GM18867 (cell line): Measurements from ENCODE around the gene UBR4.
"Not testable (repeated sequence)": the region's sequence is repeated elsewhere in the genome, so short reads cannot be mapped to it uniquely, and the experiment has no call there.

Experiments used
- ATAC-seq: cut with Tn5 transposase; IDR thresholded peaks from one replicate; pipeline ENCODE4 v1.9.1; 2021; ENCODE audit warnings: mild to moderate bottlenecking, moderate library complexity; ENCODE audit not compliant: unreplicated experiment

UBR4 gene

DNA sequence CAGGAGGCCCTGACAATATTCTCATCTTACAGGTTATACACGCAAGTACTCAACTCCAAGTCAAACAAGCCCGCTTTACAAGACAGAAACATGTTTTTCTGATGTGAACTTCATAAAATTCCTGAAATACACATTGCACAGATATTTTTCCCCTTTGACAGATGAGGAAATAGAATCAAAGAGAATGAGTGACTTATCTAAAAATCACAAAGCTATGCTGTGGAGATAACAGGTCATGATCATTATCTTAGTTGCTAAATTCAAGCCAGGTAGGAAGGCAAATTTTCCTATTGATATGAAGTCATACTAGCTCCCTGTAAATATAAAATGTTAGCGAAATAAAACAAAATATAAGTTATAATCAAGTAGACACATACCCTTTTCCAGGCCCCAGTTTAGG is 18.3 kb downstream of the UBR4 start:
- ATAC-seq = no peak

DNA sequence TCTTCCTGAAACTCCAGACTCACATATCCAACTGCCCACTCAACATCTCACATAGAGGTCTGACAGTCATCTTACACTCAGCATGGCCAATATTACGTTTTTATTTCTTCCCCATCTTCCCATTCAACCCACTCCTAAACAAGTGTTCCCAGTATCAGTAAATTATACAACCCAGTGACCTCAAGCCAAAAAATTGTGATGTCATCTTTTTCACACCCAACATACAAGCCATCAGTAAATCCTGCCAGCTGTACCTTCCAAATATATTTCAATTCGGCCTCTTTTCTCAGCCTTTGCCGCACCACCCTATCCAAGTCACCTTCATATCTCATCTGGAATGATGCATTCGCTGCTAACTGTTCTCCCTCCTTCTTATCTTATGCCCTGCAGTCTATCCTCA is 19.6 kb downstream of the UBR4 start:
- no peak for ATAC-seq

DNA sequence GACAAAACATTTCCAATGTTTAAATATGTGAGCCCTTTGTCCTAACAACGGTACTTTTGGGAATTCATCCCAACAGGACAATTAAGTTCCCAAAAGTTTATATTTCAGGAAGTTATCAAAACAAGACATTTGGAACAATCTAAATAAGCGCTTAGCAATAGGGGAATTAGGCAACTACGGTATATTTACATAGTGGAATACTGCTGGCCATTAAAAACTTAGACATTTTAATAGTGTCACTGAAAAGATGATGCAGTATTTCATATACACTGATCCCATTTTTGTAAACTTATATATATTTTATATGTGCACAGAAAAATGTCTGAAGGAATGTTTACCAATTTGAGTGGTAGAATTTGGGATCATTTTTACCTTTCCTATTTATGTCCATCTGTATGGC is 20.8 kb downstream of the UBR4 start:
- no peak for ATAC-seq

DNA sequence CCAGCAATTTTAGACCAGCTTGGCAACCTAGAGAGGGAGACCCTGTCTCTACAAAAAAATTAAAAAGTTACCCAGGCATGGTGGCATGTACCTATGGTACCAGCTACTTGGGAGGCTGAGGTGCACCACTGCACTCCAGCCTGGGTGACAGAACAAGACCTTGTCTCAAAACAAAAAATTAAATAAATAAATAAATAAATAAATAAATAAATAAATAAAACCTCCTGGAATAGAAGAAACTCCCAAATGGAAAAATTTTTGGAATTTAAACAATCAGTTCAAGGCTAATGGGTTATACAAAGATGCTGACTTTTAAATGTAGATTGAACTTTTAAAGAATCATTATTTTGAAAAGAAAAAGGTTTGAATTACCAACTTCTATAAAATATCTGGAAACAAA is 22.2 kb downstream of the UBR4 start:
- ATAC-seq = no peak

DNA sequence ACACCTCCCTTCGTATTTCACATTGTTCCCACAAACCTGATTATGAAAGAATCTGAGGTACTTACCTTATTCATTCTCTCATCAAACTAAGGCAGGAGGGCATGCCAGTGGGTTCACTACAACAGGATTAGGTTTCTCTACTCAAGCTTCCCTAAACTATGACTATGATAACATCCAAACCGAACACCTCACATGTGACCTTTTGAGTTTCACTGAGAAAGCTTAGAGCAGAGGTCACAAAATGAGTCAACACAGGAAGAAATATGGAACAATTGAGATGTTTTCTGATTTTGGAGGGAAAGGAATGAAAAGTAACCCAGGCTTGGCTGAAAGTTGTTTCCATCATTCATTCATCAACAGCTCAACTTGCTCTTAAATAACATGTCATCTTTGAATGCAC is 24.1 kb downstream of the UBR4 start:
- no peak for ATAC-seq

DNA sequence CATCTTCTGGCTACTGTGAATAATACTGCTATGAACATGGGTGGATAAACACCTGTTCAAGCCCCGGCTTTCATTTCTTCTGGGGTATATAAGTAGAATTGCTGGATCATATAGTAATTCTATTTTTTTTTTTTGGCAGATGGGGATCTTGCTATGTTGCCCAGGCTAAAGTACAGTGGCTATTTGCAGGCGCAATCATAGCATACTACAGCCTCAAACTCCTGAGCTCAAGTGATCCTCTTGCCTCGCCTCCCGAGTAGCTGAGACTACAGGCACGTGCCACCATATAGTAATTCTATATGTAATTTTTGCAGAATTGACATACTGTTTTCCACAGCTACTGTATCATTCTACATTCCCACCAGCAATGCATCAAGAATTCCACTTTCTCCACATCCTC is 27.8 kb downstream of the UBR4 start:
- no peak for ATAC-seq

DNA sequence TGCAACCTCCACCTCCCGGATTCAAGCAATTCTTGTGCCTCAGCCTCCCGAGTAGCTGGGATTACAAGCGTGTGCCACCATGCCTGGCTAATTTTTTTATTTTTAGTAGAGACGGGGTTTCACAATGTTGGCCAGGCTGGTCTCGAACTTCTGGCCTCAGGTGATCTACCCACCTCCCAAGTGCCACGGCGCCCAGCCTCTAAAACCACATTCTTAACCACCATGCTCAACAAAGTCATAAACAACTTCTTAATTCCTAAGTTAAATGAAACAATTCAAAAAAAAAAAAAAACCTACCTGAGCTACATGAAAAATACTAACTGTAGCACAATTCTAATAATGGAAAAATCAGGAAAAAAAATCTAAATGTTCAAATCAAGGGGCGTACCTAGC is 29.8 kb downstream of the UBR4 start:
- not testable (repeated sequence) for ATAC-seq

DNA sequence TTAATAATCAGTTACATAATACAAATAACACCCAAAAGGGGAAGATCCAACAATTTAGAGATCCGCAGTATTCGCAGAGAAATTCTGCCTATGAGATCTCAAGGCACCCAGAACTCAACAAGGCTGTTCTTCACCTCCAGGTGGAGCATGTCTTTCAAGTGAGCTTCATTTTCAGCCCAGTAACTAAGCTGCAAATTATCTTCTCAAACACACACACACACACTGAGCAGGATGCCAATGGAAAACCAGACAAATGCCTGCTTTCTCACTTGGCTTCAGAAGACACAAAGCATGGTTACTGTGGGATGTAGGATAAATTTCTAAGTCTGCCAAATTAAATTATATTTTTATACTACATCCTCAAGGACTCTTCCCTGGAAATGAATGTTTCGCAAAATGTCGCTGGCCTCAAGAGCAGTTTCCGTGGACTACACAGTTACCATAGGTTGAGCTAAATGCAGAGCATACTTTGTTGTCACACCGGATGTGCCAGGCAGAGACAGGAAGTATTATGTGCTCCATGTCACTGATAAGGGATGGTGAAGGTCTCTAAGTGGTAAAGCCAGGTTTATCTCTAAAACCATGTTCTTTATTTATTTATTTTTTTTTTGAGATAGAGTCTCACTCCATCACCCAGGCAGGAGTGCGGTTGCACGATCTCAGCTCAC is 30.3 kb downstream of the UBR4 start:
- ATAC-seq = no peak

DNA sequence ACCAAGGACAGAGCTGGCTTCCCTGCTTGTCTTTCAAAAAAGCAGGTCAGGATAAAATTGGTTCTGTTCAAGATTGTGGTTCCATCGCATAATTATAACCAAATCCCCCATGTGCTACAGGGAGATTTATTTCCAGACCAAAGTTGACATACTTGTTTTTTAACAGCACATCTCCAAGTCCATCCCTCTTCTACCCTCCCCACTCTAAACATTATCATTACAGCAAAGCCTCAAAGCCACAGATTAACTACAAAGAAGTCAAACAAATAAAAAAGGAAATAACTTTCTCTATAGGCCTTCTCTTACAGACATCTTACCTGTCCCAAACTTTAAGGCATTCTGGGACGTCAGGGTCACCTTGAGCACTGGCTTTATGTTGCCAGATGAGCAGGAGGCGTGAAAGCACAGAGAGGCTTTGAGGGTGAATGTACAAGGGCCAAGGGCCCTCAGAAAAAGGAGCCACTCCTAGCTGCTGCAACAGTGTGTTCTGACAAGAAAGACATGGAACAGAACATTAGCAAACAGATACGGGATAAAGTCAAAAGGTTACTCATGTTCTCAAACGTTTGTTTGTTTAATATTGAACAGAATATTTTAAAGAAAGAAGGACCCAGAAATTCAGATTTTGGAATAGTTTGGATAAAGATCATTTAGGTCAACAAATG is 31.2 kb downstream of the UBR4 start:
- ATAC-seq = no peak

DNA sequence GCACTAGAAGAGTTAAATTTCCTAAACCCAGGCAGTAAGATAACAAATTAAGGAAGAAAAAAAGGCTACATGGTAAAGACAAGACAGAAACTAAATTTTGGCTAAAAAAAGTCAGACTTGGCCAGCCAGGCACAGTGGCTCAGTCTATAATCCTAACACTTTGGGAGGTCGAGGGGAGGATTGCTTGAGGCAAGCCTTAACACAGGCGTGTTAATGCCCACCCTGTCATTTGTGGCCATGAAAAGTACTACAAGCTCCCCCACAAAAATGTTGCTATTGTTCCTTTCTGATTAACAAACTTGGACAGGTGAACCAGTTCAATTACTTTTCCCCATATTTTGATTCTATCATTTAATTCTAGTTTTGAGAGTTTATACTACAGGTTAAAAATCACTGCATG is 32.3 kb downstream of the UBR4 start:
- ATAC-seq = no peak

DNA sequence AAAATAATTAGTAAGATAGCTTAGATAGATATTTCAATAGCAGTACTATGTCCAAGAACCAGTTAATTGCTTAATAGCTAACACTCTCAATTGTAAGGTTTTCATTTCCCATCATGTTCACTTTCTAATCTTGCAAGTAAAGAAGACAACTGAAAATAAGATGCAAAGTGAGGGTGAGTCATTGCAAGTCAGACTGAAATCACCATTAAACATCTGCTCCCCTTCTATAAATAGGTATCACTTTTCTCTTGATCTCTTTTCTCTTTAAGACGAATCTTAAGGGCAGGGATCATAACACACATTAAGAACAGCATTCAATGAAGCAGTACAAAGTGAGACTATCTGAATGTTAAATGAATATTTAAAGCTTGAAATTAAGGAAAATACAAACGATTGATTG is 40.4 kb downstream of the UBR4 start:
- peak; percentile 64 for ATAC-seq

DNA sequence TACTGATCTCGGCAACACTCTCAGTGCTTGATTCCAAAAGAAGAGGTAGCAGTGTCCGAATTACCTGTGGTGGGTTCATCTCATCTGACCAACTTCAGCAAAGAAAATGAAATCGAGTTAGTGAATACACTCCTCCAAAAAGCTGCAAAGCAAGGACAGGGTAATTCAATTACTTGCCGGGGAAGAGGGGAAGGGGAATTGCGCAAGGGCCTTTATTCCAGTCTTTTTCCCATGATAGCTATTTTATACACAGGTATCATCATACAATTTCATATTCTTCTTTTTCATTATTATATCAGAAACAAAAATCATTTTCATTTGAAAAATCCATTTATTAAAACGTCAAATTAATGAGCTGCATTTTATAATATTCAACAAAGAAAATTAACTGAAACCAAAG is 42.9 kb downstream of the UBR4 start:
- ATAC-seq = no peak

DNA sequence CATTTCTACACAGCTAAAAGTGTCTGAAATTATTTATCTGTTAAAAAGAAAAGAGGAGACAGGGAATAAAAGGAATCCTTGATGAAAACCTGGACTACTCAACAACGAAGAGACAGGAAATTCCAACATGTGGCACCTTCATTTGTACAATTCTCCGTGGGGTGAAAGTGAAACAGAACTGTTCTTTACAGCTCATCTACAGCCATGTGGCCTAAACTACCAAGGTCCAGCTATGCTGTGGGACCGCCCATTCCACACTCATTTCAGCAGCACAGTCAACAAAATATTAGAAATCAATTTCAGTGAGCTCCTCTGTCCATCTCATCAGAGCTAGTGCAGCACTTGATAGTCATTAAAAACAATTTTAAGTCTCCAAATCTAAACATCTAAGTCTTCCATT is 44.0 kb downstream of the UBR4 start:
- ATAC-seq = no peak

DNA sequence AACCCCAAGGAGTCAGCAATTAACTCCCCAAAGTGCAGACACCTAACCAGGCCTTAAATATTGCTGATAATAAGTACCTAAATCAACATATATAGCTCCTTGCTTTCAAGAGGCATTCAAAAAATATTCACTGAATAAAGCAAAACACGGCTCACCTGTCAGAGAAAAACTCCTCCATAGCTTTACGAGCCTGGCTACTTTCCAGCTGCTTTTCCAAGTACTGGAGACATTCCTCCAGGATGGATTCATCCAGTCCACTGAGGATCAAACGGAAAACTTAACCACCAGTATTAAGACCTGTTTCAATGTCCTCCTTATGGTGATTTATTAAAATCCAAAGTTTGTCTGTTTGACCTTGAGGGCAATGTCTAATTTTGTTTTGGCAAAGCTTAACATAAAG is 44.6 kb downstream of the UBR4 start:
- ATAC-seq = no peak

DNA sequence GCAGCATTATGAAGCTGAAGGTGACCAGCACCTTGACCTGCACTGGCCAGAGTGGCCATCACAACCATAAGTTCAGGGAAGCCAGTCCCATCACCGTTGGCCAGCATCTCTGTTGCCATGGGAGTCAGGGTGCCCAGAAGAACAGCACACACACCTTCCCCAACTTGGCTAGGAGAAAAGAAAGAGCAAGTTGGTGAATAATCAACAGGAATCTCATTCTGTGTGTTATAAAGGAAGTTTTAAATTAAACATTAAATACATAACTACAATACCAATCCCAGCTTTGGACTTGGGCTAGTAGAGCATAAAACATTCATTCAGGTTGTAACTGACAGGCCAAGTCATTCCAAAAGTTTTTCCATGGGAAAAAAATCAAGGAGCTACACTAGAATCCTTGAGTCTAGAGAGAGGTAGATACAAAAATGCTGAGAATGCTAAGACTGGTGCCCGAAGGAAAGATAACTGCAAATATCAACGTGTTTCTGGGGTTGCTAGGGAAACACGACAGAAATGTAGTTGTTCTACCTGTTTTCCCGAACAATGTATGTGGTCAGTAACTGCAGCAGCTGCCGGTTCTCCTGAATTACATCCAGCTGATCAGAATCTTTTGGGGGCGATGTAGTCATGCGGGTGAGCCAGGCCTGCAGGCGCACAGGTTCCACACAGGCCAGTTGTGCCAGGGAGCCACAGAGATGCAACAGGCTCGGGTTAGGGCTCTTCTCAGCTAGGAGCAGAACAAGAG is 45.6 kb downstream of the UBR4 start:
- ATAC-seq = no peak

DNA sequence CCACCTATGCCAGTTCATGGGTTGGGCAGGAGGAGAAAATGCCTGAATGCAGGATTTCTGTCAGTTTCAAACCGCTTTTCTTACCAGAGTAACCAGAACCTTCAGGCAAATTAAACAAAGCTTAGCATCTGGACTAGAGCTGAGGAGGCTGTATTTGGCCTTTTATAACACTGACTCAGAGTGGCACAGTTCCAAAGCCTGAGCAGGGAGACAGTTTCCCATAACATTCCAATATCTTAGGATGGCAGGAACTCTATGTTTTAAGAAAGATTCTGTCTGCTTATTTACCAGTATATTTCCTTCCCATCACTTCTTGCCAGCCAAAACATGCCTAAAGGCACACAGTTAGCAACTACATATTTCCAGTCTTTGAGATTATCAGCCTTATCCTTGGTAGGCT is 46.8 kb downstream of the UBR4 start:
- no peak for ATAC-seq

DNA sequence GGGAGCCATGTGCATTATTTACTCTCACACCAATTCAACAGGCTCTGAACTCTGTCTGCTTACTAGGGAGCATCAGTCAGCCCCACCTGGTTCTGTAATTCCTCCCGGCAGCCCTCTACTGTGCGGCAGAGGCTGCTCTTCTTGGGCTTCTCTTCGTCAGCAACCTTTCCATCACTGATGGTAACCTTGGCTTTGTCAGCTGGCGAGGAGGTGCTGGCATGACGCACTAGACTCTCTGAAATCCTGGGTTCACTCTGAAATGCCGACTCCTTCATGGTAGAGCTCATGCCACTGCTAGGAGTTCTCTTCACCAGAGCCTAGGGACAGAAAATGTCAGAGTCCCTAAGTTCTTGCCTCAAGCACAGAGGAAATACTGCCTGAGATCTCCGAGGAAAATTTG is 49.2 kb downstream of the UBR4 start:
- ATAC-seq = no peak

DNA sequence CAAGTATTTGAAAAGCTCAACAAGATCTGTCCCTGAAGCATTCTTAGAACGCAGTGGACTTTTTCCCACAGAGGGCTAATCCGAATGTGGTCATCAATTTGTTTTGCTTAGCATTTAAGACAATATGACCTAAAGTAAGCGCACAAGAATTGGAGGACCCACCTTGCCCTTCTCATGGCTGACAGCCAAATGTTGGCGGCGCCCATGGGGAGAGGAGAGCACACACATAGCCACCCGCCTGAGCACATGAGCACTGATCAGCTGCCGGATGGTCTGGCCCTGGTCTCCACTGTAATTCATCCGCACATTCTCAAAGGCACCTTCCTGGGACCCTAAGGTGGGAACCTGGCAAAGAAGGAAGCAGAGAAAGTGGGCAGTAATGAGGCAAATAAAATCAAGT is 52.4 kb downstream of the UBR4 start:
- ATAC-seq = no peak

DNA sequence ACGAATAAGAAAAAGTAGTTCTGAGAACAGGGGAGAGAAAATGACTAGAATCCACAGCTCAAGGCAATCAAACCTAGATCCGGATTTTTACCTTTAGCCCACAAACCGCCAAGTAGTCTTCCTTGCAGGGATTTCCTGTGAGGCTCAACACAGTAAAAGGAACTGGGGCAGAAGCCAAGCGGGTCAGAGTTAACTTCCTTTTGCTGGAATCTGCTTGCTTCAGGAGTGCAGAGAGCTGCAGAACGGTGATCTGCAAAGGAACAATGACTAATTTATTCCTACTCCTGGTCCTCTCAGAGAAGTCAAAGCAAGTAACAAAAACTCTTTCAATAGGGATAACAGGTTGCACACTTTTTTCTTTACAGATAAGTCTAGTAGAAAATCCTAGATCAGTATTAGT is 53.4 kb downstream of the UBR4 start:
- no peak for ATAC-seq

DNA sequence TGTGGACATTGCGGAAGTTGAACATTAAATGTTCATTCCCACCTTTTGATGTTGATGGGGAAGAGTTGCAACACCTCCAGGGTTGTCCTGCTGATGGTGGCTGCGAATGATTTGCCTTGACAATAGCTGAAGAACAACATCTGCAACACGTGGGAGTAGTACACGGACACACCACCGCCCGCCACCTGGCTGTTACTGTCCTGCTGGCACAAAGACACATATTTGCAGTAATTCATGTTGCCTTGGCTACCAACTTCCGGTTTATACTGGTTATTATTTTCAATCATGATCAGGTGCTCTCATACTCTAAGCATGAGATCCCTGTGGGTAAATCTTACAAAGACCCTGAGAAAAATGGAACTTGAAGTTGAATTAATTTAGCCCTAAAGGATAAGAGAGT is 55.2 kb downstream of the UBR4 start:
- no peak for ATAC-seq

DNA sequence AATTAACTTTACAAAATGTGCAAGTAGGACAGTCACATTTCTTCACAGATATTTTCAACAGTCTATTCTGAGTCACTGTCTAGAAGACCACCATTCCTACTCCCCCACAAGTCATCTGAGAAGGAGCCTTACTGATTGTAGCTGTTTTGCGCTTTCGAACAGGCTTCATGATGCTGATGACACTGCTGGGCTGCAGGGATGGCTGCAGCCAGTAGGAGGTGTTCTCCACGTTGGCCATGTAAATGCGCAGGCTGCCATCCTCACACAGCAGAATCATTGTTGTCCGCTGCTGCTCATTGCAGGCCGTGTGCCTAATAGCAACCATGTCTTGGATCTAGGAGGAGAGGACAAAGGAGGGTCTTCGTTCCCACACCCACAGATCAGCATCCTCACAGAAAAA is 56.9 kb downstream of the UBR4 start:
- no peak for ATAC-seq

DNA sequence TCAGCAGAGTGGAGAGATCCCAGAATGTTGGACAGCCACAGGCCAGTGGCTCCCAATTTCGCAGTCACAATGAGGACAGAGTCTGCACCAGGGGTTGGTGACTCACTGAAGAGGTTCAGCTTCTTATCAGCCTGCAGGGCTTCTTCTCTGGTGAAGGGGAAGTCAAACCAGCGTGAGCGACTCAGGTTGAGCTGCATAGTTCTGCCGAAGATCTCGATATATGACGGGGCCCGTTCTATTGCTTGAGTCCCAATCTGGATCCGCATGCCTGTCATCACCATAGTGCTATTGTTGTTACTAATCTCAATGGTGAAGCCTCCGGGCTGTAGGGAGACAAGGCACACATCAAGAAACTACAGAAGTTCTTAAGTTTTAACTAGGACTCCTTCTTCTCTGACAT is 58.5 kb downstream of the UBR4 start:
- ATAC-seq = no peak
